B cell (primary cell): ENCODE measurements around the gene NFATC2. TPM values are rescaled to one million over a fixed set of nuclear protein-coding genes. Genes with fewer than 3 reads are reported as not detected.

Experiments
- ATAC-seq: fragments of 200-7000 bp; cut with Tn5 transposase; one replicate; pipeline ENCODE4 v1.10.0; 2021; ENCODE audit warnings: low read depth, mild to moderate bottlenecking, moderate number of reproducible peaks, moderate library complexity
- CTCF ChIA-PET: fragments of 350-600 bp; sonication (Branson Sonifier 250); formaldehyde crosslinking; loops from one replicate; lab custom pipeline; 2021; ENCODE audit warnings: antibody characterized with exemption, inconsistent platforms; lab: Charles Lee
- POLR2A ChIA-PET: fragments of 350-600 bp; sonication (Branson Sonifier 250); formaldehyde crosslinking; loops from one replicate; lab custom pipeline; 2021; ENCODE audit warnings: antibody characterized with exemption; lab: Charles Lee
- DNase-seq: peaks from one replicate; pipeline ENCODE4 v3.0.0; 2013
- H2AFZ ChIP-seq: 2 replicates; pipeline ENCODE4 v1.6.1; 2012; ENCODE audit warnings: mild to moderate bottlenecking, low read depth, low read length; ENCODE audit not compliant: insufficient read depth, poor library complexity, severe bottlenecking
- H3K27ac ChIP-seq, 2 donors: 1 replicate in 1 of 2; 2 replicates in 1 of 2; pipeline ENCODE4 v1.5.1; 2012 to 2013; ENCODE audit warnings: low read length in 2 of 2, mild to moderate bottlenecking in 2 of 2, moderate library complexity in 1 of 2
- H3K27me3 ChIP-seq, 4 experiments: fragments of 200-600 bp in 1 of 4; sonication (generic) in 1 of 4; replicated peaks in 1 of 4; 1 replicate in 2 of 4; 2 replicates in 2 of 4; pipeline versions ENCODE4 v1.6.1 to v1.7.0; 2013 to 2016; ENCODE audit warnings: low read length in 3 of 4, mild to moderate bottlenecking in 2 of 4, mixed read lengths in 1 of 4, moderate library complexity in 1 of 4; ENCODE audit not compliant: insufficient read depth in 4 of 4, control insufficient read depth in 3 of 4; ENCODE audit errors: control extremely low read depth in 1 of 4
- H3K36me3 ChIP-seq, 2 experiments: replicated peaks in 1 of 2; 1 replicate in 1 of 2; 2 replicates in 1 of 2; pipeline versions ENCODE4 v1.6.1 to v1.7.1; 2013; ENCODE audit warnings: low read length in 1 of 2; ENCODE audit not compliant: insufficient read depth in 2 of 2, control insufficient read depth in 1 of 2; ENCODE audit errors: control extremely low read depth in 1 of 2, extremely low read depth in 1 of 2
- H3K4me1 ChIP-seq, 2 donors: fragments of 200-600 bp in 1 of 2; sonication (generic) in 1 of 2; 1 replicate in 1 of 2; 2 replicates in 1 of 2; pipeline versions ENCODE4 v1.5.1 to v1.6.1; 2013 to 2017; ENCODE audit warnings: low read length in 2 of 2; ENCODE audit not compliant: control insufficient read depth in 2 of 2, insufficient read depth in 2 of 2
- H3K4me2 ChIP-seq: replicated peaks from 2 replicates; pipeline ENCODE3; 2012; ENCODE audit warnings: mild to moderate bottlenecking, low read depth, low read length; ENCODE audit not compliant: poor library complexity, severe bottlenecking
- H3K4me3 ChIP-seq, 5 experiments: fragments of 200-600 bp in 1 of 5; sonication (generic) in 1 of 5; 1 replicate in 3 of 5; 2 replicates in 2 of 5; pipeline versions ENCODE4 v1.5.1 to v1.7.0; 2011 to 2016; ENCODE audit warnings: low read length in 4 of 5, mild to moderate bottlenecking in 4 of 5, low read depth in 2 of 5, control low read depth in 1 of 5, moderate library complexity in 1 of 5; ENCODE audit not compliant: insufficient read depth in 1 of 5; ENCODE audit errors: control extremely low read depth in 1 of 5, extremely low read depth in 1 of 5
- H3K79me2 ChIP-seq: fragments of 200-600 bp; sonication (generic); one replicate; pipeline ENCODE4 v1.6.0; 2016; ENCODE audit warnings: low read length; ENCODE audit not compliant: control insufficient read depth, insufficient read depth
- H3K9ac ChIP-seq: fragments of 200-600 bp; sonication (generic); 2 replicates; pipeline ENCODE4 v1.6.1; 2017; ENCODE audit warnings: mild to moderate bottlenecking, low read length, moderate library complexity
- H3K9me3 ChIP-seq, 3 donors: one replicate each; pipeline versions ENCODE4 v1.6.1 to v1.7.1; 2013; ENCODE audit warnings: low read length in 2 of 3; ENCODE audit not compliant: control insufficient read depth in 2 of 3, insufficient read depth in 1 of 3; ENCODE audit errors: control extremely low read depth in 1 of 3
- H4K20me1 ChIP-seq: 2 replicates; pipeline ENCODE4 v1.6.0; 2012; ENCODE audit warnings: mild to moderate bottlenecking, low read length; ENCODE audit not compliant: insufficient read depth, control insufficient read depth, poor library complexity, severe bottlenecking
- H3K27ac Mint-ChIP-seq: one replicate; pipeline ENCODE4 v1.8.0; 2021; ENCODE audit warnings: mixed read lengths
- H3K27me3 Mint-ChIP-seq: one replicate; pipeline ENCODE4 v1.8.0; 2021; ENCODE audit warnings: mixed read lengths
- H3K4me1 Mint-ChIP-seq: one replicate; pipeline ENCODE4 v1.8.0; 2021; ENCODE audit warnings: mixed read lengths
- H3K4me3 Mint-ChIP-seq: one replicate; pipeline ENCODE4 v1.8.0; 2021; ENCODE audit warnings: mixed read lengths
- H3K9me3 Mint-ChIP-seq: one replicate; pipeline ENCODE4 v1.8.0; 2022; ENCODE audit warnings: mixed read lengths; ENCODE audit not compliant: insufficient read depth
- CTCF ChIP-seq: fragments of 200-600 bp; IDR thresholded peaks from one replicate; pipeline ENCODE4 v1.8.0; 2022; ENCODE audit warnings: antibody characterized with exemption, mild to moderate bottlenecking
- EZH2 ChIP-seq: IDR thresholded peaks from 2 replicates; pipeline ENCODE4 v1.6.1; 2012; ENCODE audit warnings: borderline replicate concordance, low read depth, mild to moderate bottlenecking, moderate library complexity, low read length; ENCODE audit not compliant: insufficient read depth, poor library complexity, severe bottlenecking
- WGBS: methylation state at CpG from one replicate; pipeline ENCODE4 v1.1.5; 2013; ENCODE audit warnings: missing lambda C conversion rate; ENCODE audit not compliant: insufficient coverage; 5-methylcytosine and 5-hydroxymethylcytosine counted together
- intact Hi-C: fragments of 100-400 bp; cut with micrococcal nuclease; formaldehyde crosslinking; loops from one replicate; pipeline ENCODE4 v1.10.0; 2022
- polyA plus RNA-seq: library from polyadenylated mRNA; depleted of rRNA; stranded (reverse); fragments of >200 nt; gene quantifications from 2 replicates; pipeline ENCODE4 v1.2.3, GENCODE V29; 2012
- total RNA-seq, 2 donors: library from RNA; stranded (reverse); fragments of 120-200 nt in 1 of 2; gene quantifications; 1 replicate in 1 of 2; 2 replicates in 1 of 2; pipeline versions ENCODE4 v1.2.3 to v1.2.4, GENCODE V29; 2013 to 2022

The NFATC2 gene
- total and polyA plus RNA-seq, 2 donors (not counting 1 experiment from before 2014, with no cell fraction given): 10.1 to 38.0 TPM

GRCh38 chr20:51525241-51526105, 17.0 kb downstream of the NFATC2 start:
- Histone ChIP-seq H4K20me1 (peaks cover 55% of the 10 kb centered on the region), H3K27ac (peak overlapping the region; percentile 70 to 78), H3K9ac (peak overlapping the region; percentile 44), H2AFZ (peak overlapping the region; percentile 23), H3K4me2 (peak overlapping the region; percentile 68), H3K36me3 (peaks cover 4 to 21% of the 10 kb centered on the region in 2 experiments), H3K9me3 (no peaks in the 10 kb centered on the region), H3K79me2 (peaks cover 95% of the 10 kb centered on the region), H3K4me1 (peaks cover 46 to 60% of the 10 kb centered on the region in 2 donors), H3K4me3 (peak overlapping the region in 2 of 5 experiments; percentile 2 to 48), H3K27me3 (no peaks in the 10 kb centered on the region)
- ATAC-seq (peak; percentile 66), DNase-seq (peak; percentile 69)
- intact Hi-C loops: loop anchor here (1.0 to 5.0 kb wide), 4 partner anchors 16 to 123 kb away; no protein-coding TSS in a partner anchor
- H3K9me3 Mint-ChIP-seq: no peaks in the 10 kb centered on the region
- ChIA-PET POLR2A (interaction anchor here (0.6 to 3.6 kb wide), 3 partner anchors 16 to 26 kb away, joined by 3 to 12 read pairs (median 4); partner anchors contain the start of gene NFATC2), CTCF (interaction anchor here (1.0 to 1.4 kb wide), 6 partner anchors 16 to 140 kb away, joined by 3 to 6 read pairs (median 4); partner anchors contain the start of gene NFATC2)
- WGBS: 6% methylated on average over 20 of the region's 20 CpGs
- H3K27me3 Mint-ChIP-seq: no peaks in the 10 kb centered on the region
- H3K27ac Mint-ChIP-seq: peak overlapping the region; percentile 89
- H3K4me3 Mint-ChIP-seq: peak overlapping the region; percentile 80
- H3K4me1 Mint-ChIP-seq: peaks cover 70% of the 10 kb centered on the region
- no peak for TF ChIP-seq CTCF
- no peak for TF ChIP-seq EZH2
